ENCODE results near the gene EFNA5. TPM values are rescaled to one million over a fixed set of nuclear protein-coding genes. Genes with fewer than 3 reads are reported as not detected.

EFNA5 gene
- total RNA-seq, 1 donor from 2014 or later, result 43.0 TPM

DNA sequence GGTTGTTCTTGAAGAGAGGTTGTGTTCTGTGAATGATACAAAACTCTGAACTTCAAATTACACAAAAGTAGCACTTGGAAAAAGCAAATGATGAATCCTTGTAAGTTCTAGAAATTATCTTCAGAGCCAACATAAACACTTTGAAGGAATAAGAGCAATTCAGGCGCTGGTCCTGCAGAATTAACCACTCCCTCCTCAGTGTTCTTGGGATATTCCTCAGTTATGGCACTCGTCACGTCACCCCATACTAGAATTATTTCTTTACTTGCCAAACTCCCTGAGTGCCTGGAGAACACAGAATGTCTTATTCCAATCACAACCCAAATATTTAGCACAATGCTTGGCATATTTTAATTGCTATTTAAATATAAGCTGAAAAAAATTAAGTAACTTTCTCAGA lies 126.3 kb downstream of the EFNA5 start:
- Mint-ChIP-seq H3K4me3 (no peak overlapping the region), H3K27ac (ENCODE audit: unreplicated experiment) (no peak overlapping the region), H3K36me3 (ENCODE audit: low read depth) (no peaks in the 10 kb centered on the region), H3K27me3 (ENCODE audit: low read depth) (no peaks in the 10 kb centered on the region), H3K9me3 (no peaks in the 10 kb centered on the region), H3K4me1 (peaks cover 60% of the 10 kb centered on the region)
- no peak for DNase-seq (ENCODE audit: low read depth, low spot score)
- TF ChIP-seq, protein P1, sequence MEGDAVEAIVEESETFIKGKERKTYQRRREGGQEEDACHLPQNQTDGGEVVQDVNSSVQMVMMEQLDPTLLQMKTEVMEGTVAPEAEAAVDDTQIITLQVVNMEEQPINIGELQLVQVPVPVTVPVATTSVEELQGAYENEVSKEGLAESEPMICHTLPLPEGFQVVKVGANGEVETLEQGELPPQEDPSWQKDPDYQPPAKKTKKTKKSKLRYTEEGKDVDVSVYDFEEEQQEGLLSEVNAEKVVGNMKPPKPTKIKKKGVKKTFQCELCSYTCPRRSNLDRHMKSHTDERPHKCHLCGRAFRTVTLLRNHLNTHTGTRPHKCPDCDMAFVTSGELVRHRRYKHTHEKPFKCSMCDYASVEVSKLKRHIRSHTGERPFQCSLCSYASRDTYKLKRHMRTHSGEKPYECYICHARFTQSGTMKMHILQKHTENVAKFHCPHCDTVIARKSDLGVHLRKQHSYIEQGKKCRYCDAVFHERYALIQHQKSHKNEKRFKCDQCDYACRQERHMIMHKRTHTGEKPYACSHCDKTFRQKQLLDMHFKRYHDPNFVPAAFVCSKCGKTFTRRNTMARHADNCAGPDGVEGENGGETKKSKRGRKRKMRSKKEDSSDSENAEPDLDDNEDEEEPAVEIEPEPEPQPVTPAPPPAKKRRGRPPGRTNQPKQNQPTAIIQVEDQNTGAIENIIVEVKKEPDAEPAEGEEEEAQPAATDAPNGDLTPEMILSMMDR (conservative IDR thresholded peaks at IDR 0.05), result no peak

DNA sequence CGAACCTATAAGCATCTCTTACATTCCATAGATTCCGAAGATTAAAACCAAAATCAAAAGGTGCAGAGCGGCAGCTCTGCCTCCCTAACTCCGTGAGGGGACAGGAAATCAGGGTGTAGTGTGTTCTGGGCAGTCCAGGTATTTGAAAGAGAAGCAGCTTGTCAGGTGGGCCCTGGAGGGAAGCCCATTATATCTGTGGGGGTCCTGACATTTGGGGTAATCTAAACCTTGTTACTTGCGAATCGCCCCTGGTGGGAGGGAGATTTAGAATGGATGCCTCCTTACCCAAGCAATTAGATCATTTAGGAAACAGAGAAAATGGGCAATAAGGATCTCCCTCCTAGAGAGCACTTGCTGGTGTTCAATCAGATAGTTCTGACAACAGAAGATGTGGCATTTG lies 126.9 kb downstream of the EFNA5 start:
- Mint-ChIP-seq H3K9me3 (no peaks in the 10 kb centered on the region), H3K4me1 (peaks cover 60% of the 10 kb centered on the region), H3K27ac (ENCODE audit: unreplicated experiment) (no peak overlapping the region), H3K36me3 (ENCODE audit: low read depth) (no peaks in the 10 kb centered on the region), H3K27me3 (ENCODE audit: low read depth) (no peaks in the 10 kb centered on the region), H3K4me3 (no peak overlapping the region)
- TF ChIP-seq, protein P1 (conservative IDR thresholded peaks at IDR 0.05), result no peak
- DNase-seq (ENCODE audit: low read depth, low spot score), result no peak

DNA sequence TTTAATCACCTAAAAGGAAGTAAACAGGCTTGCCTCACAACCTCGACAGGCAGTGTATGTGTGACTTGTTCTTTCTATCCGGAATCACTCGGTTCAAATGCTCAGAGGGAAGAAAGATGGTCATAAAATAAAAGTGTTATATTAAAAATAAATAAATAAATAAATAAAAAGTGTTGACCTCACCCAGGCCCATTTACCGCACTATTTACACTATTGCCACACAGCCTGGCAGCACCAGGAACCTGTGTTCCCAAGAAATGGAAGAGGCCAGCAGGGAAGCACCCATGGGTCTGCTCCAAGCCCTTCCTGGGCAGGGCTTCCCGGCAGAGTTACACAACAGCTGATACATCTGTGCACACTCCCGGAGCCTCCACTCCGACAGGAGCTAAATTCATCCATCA lies 127.9 kb downstream of the EFNA5 start:
- Mint-ChIP-seq H3K9me3 (no peaks in the 10 kb centered on the region), H3K4me1 (peaks cover 69% of the 10 kb centered on the region), H3K4me3 (no peak overlapping the region), H3K27me3 (ENCODE audit: low read depth) (no peaks in the 10 kb centered on the region), H3K36me3 (ENCODE audit: low read depth) (no peaks in the 10 kb centered on the region), H3K27ac (ENCODE audit: unreplicated experiment) (peak overlapping the region; percentile 59)
- TF ChIP-seq, protein P1 (conservative IDR thresholded peaks at IDR 0.05), result no peak
- no peak for DNase-seq (ENCODE audit: low read depth, low spot score)

DNA sequence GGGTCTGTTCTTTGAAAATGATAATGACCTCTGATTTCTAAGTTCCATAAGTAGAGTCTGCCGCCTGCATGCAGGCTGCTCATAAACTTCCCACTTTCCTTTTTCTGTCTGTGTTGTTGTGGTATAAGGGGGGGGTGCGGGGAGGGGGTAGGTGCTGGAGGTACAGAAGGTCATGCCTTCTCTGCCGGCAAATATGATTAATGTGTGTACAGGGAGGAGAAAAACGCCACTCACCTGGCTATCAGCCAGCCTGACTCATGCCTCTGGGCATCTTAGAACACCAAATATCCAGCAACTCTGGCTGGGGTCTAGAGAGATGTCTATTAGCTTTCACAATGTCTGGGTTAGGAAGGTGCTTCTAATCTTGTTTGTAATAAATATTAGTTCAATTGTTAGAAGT lies 128.3 kb downstream of the EFNA5 start:
- Mint-ChIP-seq H3K9me3 (no peaks in the 10 kb centered on the region), H3K4me1 (peaks cover 73% of the 10 kb centered on the region), H3K27ac (ENCODE audit: unreplicated experiment) (peak overlapping the region; percentile 31), H3K4me3 (peak overlapping the region; percentile 32), H3K27me3 (ENCODE audit: low read depth) (no peaks in the 10 kb centered on the region), H3K36me3 (ENCODE audit: low read depth) (no peaks in the 10 kb centered on the region)
- no peak for DNase-seq (ENCODE audit: low read depth, low spot score)
- TF ChIP-seq, protein P1 (conservative IDR thresholded peaks at IDR 0.05), result no peak

DNA sequence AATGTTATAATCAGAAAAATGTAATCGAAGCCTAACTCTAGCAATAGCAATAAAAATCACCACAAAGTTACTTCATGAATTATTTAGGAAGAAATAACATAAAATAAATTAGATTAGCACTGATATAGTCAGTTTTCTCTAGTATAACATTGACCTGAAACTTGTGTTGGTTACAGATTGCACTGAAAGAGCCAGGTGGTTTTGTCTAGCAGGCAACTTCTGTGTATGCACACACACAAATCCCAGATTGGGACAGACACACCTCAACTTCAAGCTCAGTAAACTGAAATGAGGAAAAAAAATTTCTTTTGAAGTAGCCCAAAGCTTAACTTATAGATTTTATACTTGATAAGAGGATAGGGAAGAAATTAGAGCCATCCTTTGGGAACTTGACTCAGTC lies 129.3 kb downstream of the EFNA5 start:
- Mint-ChIP-seq H3K36me3 (ENCODE audit: low read depth) (no peaks in the 10 kb centered on the region), H3K27ac (ENCODE audit: unreplicated experiment) (no peak overlapping the region), H3K4me3 (no peak overlapping the region), H3K9me3 (no peaks in the 10 kb centered on the region), H3K4me1 (peaks cover 66% of the 10 kb centered on the region), H3K27me3 (ENCODE audit: low read depth) (no peaks in the 10 kb centered on the region)
- TF ChIP-seq, protein P1 (conservative IDR thresholded peaks at IDR 0.05), result no peak
- DNase-seq (ENCODE audit: low read depth, low spot score), result no peak
